Measurements from ENCODE around the gene ASAP2.
"Not testable (repeated sequence)": the region's sequence is repeated elsewhere in the genome, so short reads cannot be mapped to it uniquely, and the experiment has no call there.

ASAP2 gene

GRCh38 chr2:9250091-9250490 is 43.5 kb downstream of the ASAP2 start:
- no peak for DNase-seq (ENCODE audit: low read depth in 2 of 2, low spot score in 1 of 2)

DNA sequence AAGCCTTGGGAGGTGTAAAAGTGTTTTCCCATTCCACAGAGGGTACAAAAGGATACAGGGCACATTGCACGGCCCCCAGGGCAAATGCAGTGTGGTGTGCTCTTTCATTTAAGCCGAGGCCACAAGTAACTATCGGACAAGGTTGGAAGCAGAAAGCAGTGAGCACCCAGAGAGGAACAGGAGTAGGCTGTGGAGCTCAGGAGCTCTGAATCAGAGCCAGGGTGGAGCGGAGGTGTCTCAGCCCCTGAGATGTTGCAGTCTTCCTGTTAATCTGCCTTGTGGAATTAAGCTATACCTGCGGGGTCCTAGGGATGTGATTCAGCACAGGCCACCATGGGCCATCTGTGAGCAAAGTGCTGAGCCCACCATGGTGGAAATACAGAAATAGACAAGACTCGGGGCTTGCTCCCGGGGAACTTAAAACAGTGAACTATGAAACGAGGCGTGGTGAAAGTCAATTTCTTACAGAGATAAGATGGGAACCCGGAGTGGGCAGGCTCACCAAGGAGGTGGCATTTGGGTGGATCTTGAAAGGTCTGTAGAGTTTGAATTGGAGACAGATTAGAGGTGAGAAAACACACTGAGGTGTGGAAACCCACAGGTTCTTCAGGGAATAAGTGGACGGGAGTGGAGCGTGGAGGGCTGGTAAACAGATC is 44.0 kb downstream of the ASAP2 start:
- no peak for DNase-seq (ENCODE audit: low read depth in 2 of 2, low spot score in 1 of 2)

GRCh38 chr2:9251154-9252001 is 44.8 kb downstream of the ASAP2 start:
- DNase-seq (ENCODE audit: low read depth in 2 of 2, low spot score in 1 of 2) = no peak

DNA sequence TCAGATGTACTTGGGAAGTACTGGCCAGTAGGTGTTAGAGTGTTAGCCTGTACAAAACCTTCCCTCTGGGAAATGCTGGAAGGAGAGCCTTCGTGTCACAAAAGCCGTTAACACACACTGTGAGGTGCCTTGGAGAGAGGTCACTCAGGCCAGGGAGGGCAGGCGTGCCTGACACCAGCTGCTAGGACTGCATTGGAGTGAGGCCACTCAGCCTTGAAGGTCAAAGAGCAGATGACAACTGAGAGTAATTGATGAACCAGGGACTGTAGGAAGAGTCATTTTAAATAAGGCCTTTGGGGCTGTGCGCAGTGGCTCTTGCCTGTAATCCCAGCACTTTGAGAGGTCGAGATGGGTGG is 45.4 kb downstream of the ASAP2 start:
- no peak for DNase-seq (ENCODE audit: low read depth in 2 of 2, low spot score in 1 of 2)

GRCh38 chr2:9255416-9255815 is 48.8 kb downstream of the ASAP2 start:
- no peak for DNase-seq (ENCODE audit: low read depth in 2 of 2, low spot score in 1 of 2)

DNA sequence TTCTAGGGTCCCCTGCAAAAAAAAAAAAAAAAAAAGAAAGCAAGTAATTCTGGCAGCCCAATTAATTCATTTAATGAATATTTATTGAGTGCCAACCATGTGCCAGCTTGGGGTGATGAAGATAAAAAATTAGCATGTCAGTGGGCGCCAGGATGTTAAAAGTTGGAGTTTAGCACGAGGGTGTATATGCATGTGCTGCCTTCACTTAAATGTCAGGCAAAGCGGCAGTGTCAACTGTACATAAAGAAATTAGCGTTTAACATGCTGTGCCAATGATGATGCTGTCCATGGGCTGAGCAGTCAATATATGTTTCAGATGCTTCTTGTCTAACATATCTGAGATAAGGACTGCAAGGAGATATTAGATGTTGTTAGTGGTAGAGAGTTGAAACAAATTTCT is 49.5 kb downstream of the ASAP2 start:
- DNase-seq (ENCODE audit: low read depth in 2 of 2, low spot score in 1 of 2) = no peak

- no peak for DNase-seq (ENCODE audit: low read depth in 2 of 2, low spot score in 1 of 2)
Measured at GRCh38 chr2:9256570-9257043, 50.0 kb downstream of the ASAP2 start.

DNA sequence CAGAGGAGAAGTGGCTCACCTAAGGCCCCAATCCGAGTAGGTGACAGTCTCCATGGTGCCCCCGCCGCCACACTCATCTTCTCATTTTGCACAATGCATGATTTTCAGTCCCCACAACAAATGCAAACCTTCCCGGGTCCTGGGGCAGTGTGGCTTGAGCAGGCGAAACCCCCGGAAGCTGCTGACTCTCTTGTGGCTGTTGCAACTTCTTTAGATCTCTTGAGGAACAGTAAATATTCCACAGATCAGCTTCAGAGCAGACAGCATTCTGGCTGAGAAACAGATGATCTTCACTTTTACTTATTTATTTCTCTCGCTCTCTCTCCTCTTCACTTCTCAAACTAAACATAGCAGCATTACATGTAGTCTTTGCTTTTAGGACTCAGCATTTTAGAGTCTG is 51.9 kb downstream of the ASAP2 start:
- DNase-seq (ENCODE audit: low read depth in 2 of 2, low spot score in 1 of 2) = no peak

DNA sequence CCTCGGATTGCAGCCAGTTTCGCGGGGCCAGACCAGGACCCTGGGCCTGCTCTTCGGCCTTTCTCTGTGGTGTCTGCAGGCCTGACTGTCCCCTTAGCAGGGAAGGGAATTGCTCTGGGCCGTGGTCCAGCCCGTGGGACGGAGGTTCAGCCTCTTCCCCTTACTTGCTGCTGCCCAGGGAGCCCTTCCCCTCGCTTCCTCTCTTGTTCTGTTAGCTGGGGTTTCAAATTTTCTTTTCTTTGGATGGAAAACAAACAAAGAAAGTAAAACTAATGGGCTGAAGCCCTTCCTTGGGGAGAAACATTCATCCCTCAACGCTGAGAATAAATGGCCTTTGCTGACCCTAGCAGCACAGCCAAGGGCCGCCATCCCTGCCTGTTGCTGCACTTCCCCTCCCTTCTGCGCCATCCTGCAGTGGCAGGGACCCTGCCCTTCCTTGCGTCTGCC is 52.4 kb downstream of the ASAP2 start:
- DNase-seq (ENCODE audit: low read depth in 2 of 2, low spot score in 1 of 2) = no peak

DNA sequence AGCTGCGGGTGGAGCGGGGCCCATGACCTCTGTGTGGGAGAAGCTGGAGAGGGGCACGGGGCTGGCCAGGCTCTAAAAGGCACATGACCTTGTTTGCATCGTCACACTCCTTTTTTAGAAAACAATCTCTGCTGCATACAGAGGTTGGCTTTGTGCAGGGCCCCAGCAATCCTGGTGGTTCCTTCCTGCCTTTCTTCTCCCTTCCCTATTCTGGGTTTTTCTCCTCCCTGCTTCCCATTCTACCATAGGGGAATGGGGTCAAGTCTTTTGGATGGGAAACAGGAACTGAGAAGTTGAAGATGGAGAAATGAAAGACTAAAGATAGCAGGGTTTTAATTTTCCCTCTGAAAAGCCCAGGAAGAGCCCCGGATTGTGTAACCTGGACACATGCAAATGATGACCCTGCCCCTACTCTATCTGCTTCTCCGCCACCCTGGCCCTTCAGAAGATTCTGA is 53.9 kb downstream of the ASAP2 start:
- DNase-seq (ENCODE audit: low read depth in 2 of 2, low spot score in 1 of 2) = no peak

GRCh38 chr2:9261231-9261883 is 54.7 kb downstream of the ASAP2 start:
- DNase-seq (ENCODE audit: low read depth in 2 of 2, low spot score in 1 of 2) = no peak

DNA sequence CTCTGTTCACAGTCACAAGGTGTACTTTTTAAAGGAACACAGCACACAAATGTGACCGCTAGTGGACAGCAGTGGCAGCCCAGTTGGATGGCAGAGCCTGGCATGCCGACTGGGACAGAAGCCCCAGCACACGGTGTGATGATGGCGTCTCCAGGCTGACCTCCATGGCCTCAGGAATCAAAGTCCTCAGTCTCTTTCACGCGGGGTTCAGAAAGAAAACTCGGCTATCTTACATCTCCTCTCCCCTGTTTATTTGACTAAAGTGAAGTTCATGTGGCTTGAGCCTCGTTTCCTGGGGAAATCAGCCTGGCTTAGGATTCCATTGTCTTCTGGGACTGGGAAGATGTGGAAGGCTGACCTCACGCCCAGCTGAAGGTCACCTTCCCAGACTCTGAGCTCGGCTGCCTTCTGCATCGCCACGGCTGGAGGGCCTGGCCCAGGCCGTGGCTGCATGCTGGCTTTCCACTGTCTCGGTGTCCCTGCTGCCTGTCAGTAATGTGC is 56.1 kb downstream of the ASAP2 start:
- no peak for DNase-seq (ENCODE audit: low read depth in 2 of 2, low spot score in 1 of 2)

GRCh38 chr2:9263428-9263827 is 56.8 kb downstream of the ASAP2 start:
- DNase-seq (ENCODE audit: low read depth in 2 of 2, low spot score in 1 of 2) = no peak

DNA sequence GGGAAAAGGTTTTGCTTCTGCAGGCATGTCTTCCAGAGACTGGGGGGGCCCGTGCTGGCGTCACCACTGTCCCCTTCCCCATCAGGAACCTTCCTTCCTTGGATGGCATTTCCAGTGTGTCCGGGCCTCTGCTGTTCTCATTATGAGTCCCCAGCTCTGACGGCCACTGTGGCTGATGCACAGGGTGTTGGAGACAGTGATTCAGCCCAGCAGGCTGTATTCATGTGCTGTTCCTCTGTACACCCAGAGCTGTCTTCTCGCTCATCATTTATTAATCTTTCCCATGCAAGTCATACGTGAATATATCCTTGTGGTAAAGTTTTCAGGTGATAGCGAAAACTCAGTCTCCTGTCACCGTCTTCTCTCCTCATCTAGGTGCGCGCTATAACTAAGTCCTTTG is 57.7 kb downstream of the ASAP2 start:
- DNase-seq (ENCODE audit: low read depth in 2 of 2, low spot score in 1 of 2) = no peak

DNA sequence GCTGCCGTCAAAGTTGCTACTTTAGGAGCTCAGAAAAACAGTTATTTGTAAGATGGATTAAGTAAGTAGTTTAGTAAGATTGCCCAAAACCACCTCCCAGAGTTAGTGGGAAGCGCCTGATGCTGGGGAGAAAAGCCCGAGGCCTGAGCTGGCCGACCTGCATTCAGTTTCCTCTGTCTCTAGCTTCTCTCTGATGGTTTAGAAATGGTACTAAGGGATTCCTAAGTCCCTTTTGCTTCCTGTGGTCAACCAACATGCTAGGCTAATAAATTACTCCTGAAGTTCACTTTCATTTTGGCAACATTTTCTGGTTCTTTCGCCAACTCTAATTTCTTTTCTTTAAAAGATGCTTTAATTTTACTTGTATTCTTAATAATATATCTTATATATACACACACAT is 60.1 kb downstream of the ASAP2 start:
- DNase-seq (ENCODE audit: low read depth in 2 of 2, low spot score in 1 of 2) = no peak

DNA sequence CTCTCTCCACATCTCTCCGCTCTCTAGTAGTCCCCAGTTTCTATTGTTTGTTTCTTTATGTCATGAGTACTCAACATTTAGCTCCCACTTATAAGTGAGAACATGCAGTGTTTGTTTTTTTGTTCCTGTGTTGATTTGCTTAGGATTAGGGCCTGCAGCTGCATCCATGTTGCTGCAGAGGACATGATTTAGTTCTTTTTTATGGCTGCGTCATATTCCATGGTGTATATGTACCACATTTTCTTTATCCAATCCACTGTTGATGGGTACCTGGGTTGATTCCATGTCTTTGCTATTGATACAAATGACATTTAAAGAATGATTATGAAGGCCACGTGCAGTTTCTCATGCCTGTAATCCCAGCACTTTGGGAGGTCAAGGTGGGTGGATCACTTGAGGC is 60.7 kb downstream of the ASAP2 start:
- DNase-seq (ENCODE audit: low read depth in 2 of 2, low spot score in 1 of 2) = not testable (repeated sequence)

DNA sequence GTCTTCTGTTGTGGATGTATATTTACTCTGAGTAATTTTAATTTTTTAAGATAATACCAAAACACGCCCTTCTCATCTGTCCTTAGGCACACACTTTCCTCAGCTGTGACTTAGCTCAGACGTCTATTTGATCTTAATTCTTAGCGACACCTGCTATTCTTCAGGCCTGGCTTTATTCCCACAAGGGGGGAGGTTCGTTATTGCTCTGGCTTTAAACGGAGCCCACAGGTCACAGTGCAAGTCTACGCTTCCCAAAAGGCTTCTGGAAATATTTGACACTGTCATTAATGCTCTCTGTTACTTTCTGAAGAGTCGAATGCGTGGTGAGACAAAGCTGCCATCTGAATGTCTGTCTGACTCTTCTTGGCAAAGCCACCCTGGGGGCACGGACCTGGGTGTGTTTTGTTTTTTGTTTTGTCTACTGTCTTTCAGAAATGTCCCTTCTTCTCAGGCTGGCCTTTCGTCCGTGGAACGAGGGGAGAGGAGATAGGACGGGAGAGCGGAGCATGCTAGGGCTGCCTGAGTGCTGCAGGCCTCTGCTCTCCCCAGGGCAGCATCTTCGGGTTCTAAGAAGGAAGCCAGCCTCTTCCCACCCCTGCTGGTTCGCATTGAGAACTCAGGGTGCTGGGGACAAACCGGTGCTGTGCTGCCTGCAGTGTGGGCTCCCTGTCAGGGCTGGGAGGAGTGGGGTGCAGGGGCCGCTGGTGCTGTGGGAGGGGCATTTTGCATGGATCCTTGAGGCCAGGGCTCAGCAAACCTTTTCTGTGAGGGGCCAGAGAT is 61.9 kb downstream of the ASAP2 start:
- DNase-seq (ENCODE audit: low read depth in 2 of 2, low spot score in 1 of 2) = no peak

GRCh38 chr2:9269295-9269694 is 62.7 kb downstream of the ASAP2 start:
- no peak for DNase-seq (ENCODE audit: low read depth in 2 of 2, low spot score in 1 of 2)

- DNase-seq (ENCODE audit: low read depth in 2 of 2, low spot score in 1 of 2) = no peak
Measured at GRCh38 chr2:9269695-9270360, 63.2 kb downstream of the ASAP2 start.

- DNase-seq (ENCODE audit: low read depth in 2 of 2, low spot score in 1 of 2) = no peak
Measured at GRCh38 chr2:9271091-9271490, 64.5 kb downstream of the ASAP2 start.
